CD4-positive, alpha-beta memory T cell (primary cell): ENCODE results near the gene SLC7A6. TPM values are rescaled to one million over a fixed set of nuclear protein-coding genes. Genes with fewer than 3 reads are reported as not detected.
A peak's percentile ranks its signal among the peaks of the same experiment; 100 is the strongest.

Source experiments
- CTCF ChIA-PET: fragments of 350-600 bp; sonication (Branson Sonifier 250); formaldehyde crosslinking; loops from one replicate; lab custom pipeline; 2021; ENCODE audit warnings: inconsistent platforms; ENCODE audit not compliant: partially characterized antibody; lab: Charles Lee
- POLR2A ChIA-PET: fragments of 350-600 bp; sonication (Branson Sonifier 250); formaldehyde crosslinking; loops from one replicate; lab custom pipeline; 2021; ENCODE audit not compliant: partially characterized antibody; lab: Charles Lee
- DNase-seq, 5 donors: peaks; one replicate each; pipeline versions ENCODE4 v3.0.0 to v3.0.0-alpha.2; 2020 to 2022; ENCODE audit warnings: mixed read lengths in 1 of 5
- H3K27ac ChIP-seq: one replicate; pipeline ENCODE4 v1.7.0; 2013; ENCODE audit warnings: low read depth, low read length
- H3K27me3 ChIP-seq: 2 replicates; pipeline ENCODE4 v1.7.0; 2013; ENCODE audit warnings: mild to moderate bottlenecking, low read length, moderate library complexity; ENCODE audit not compliant: insufficient read depth
- H3K36me3 ChIP-seq: 2 replicates; pipeline ENCODE4 v1.7.0; 2013; ENCODE audit warnings: mild to moderate bottlenecking, low read length, moderate library complexity; ENCODE audit not compliant: insufficient read depth
- H3K4me1 ChIP-seq: 2 replicates; pipeline ENCODE4 v1.7.0; 2013; ENCODE audit warnings: mild to moderate bottlenecking, low read length, moderate library complexity; ENCODE audit not compliant: insufficient read depth
- H3K4me3 ChIP-seq, 2 donors: one replicate each; pipeline ENCODE4 v1.7.0; 2013; ENCODE audit warnings: low read length in 2 of 2, mild to moderate bottlenecking in 1 of 2
- H3K9me3 ChIP-seq, 2 donors: one replicate each; pipeline ENCODE4 v1.7.0; 2013; ENCODE audit warnings: low read length in 2 of 2, control low read depth in 1 of 2; ENCODE audit not compliant: control insufficient read depth in 1 of 2
- H3K27ac Mint-ChIP-seq, 7 donors: one replicate each; pipeline ENCODE4 v1.8.0; 2020 to 2021; ENCODE audit warnings: mixed read lengths in 7 of 7, mild to moderate bottlenecking in 6 of 7, inconsistent platforms in 3 of 7, moderate library complexity in 3 of 7
- H3K27me3 Mint-ChIP-seq, 2 donors: one replicate each; pipeline ENCODE4 v1.8.0; 2020 to 2021; ENCODE audit warnings: mixed read lengths in 2 of 2
- H3K36me3 Mint-ChIP-seq, 2 donors: one replicate each; pipeline ENCODE4 v1.8.0; 2020 to 2021; ENCODE audit warnings: mixed read lengths in 2 of 2, inconsistent platforms in 1 of 2, mild to moderate bottlenecking in 1 of 2
- H3K4me1 Mint-ChIP-seq, 4 donors: one replicate each; pipeline ENCODE4 v1.8.0; 2020 to 2021; ENCODE audit warnings: mixed read lengths in 4 of 4, mild to moderate bottlenecking in 1 of 4
- H3K4me3 Mint-ChIP-seq, 8 donors: one replicate each; pipeline ENCODE4 v1.8.0; 2020 to 2021; ENCODE audit warnings: mixed read lengths in 8 of 8, mild to moderate bottlenecking in 7 of 8, moderate library complexity in 6 of 8, inconsistent platforms in 3 of 8
- H3K9me3 Mint-ChIP-seq, 8 donors: one replicate each; pipeline ENCODE4 v1.8.0; 2020 to 2021; ENCODE audit warnings: mixed read lengths in 8 of 8, mild to moderate bottlenecking in 5 of 8, inconsistent platforms in 3 of 8, moderate library complexity in 1 of 8
- intact Hi-C: fragments of 100-400 bp; cut with micrococcal nuclease; formaldehyde crosslinking; loops from one replicate; pipeline ENCODE4 v1.15.1; 2023
- polyA plus RNA-seq, 2 donors: library from polyadenylated mRNA; unstranded; fragments of 300-500 nt; fragmentation: Illumina TruSeq; gene quantifications; one replicate each; pipeline ENCODE4 v1.2.3, GENCODE V29; 2021
- total RNA-seq, 2 experiments: library from RNA; stranded (reverse); gene quantifications; one replicate each; pipeline ENCODE4 v1.2.3, GENCODE V29; 2021

Gene SLC7A6
- total and polyA plus RNA-seq, 4 experiments from 2014 or later, result 14.4 to 194 (median 105) TPM

- peaks cover 0 to 2% of the 10 kb centered on the region in 2 donors for H3K36me3 Mint-ChIP-seq
- ChIA-PET CTCF (interaction anchor here (1.3 to 3.8 kb wide), 8 partner anchors 9 to 274 kb away, joined by 3 to 17 read pairs (median 4); partner anchors contain the start of gene SLC7A6), POLR2A (interaction anchor here (1.1 to 4.3 kb wide), 15 partner anchors 8 to 303 kb away, joined by 3 to 23 read pairs (median 5); partner anchors contain the start of genes NFATC3, PLA2G15, PRMT7 and SLC7A6)
- H3K27me3 Mint-ChIP-seq, result no peaks in the 10 kb centered on the region
- peak overlapping the region; percentile 90 to 97 (median 94) for H3K27ac Mint-ChIP-seq
- Histone ChIP-seq H3K27ac (peak overlapping the region; percentile 44), H3K36me3 (no peaks in the 10 kb centered on the region), H3K9me3 (no peaks in the 10 kb centered on the region), H3K27me3 (no peaks in the 10 kb centered on the region), H3K4me1 (peaks cover 30% of the 10 kb centered on the region), H3K4me3 (peak overlapping the region; percentile 42 to 70)
- peak overlapping the region; percentile 88 to 98 (median 95) for H3K4me3 Mint-ChIP-seq
- H3K4me1 Mint-ChIP-seq, result peaks cover 16 to 52% (median 34%) of the 10 kb centered on the region in 4 donors
- intact Hi-C loops, result loop anchor here (1.0 kb wide), 1 partner anchor 8 kb away; the partner anchor contains the start of gene PLA2G15
- H3K9me3 Mint-ChIP-seq, result peaks cover 0 to 9% (median 0%) of the 10 kb centered on the region in 8 donors
- DNase-seq, result peak; percentile 83 to 90 (median 84)
Observed at GRCh38 chr16:68237243-68238028, 26.9 kb upstream of the SLC7A6 start.

DNA sequence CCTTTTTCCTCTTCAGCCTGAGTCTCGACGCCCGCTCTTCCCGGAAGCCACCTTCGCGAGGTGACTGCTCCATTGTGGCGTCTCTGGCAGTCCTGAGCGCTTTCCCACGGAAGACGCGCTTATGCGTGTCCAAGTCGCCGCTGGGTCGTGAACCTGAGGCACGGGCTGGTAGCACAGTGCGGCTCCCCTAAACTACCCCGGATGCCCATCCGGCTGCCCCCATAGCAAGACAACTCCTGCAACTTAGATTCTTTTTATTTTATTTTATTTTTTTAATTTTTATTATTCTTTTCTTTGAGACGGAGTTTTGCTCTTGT lies 26.3 kb upstream of the SLC7A6 start:
- no peaks in the 10 kb centered on the region for H3K36me3 Mint-ChIP-seq
- Histone ChIP-seq H3K9me3 (no peaks in the 10 kb centered on the region), H3K4me1 (peaks cover 30% of the 10 kb centered on the region), H3K36me3 (no peaks in the 10 kb centered on the region), H3K27ac (peak overlapping the region; percentile 44), H3K4me3 (peak overlapping the region; percentile 42 to 70), H3K27me3 (no peaks in the 10 kb centered on the region)
- no peak for DNase-seq
- intact Hi-C loops, result no loop called here
- H3K27me3 Mint-ChIP-seq, result no peaks in the 10 kb centered on the region
- ChIA-PET CTCF (interaction anchor here (1.0 to 3.8 kb wide), 7 partner anchors 8 to 274 kb away, joined by 3 to 17 read pairs (median 5); no protein-coding TSS in a partner anchor), POLR2A (interaction anchor here (1.0 to 4.3 kb wide), 7 partner anchors 7 to 179 kb away, joined by 3 to 23 read pairs (median 14); partner anchors contain the start of genes NFATC3, PLA2G15, PRMT7 and SLC7A6)
- H3K4me1 Mint-ChIP-seq, result peaks cover 16 to 52% (median 34%) of the 10 kb centered on the region in 4 donors
- H3K27ac Mint-ChIP-seq, result peak overlapping the region; percentile 85 to 97 (median 94)
- peaks cover 0 to 9% (median 0%) of the 10 kb centered on the region in 8 donors for H3K9me3 Mint-ChIP-seq
- H3K4me3 Mint-ChIP-seq, result peak overlapping the region; percentile 88 to 98 (median 95)

GRCh38 chr16:68242085-68242484 lies 22.2 kb upstream of the SLC7A6 start:
- H3K4me1 ChIP-seq, result peaks cover 44% of the 10 kb centered on the region
- POLR2A ChIA-PET, result interaction anchor here (0.6 to 1.0 kb wide), 2 partner anchors 22 to 623 kb away, joined by 3 read pairs; partner anchors contain the start of gene SLC7A6
- peak overlapping the region in 1 of 8 donors; percentile 39 for H3K4me3 Mint-ChIP-seq

GRCh38 chr16:68242926-68243858 lies 21.1 kb upstream of the SLC7A6 start:
- CTCF ChIA-PET, result interaction anchor here (0.7 to 4.1 kb wide), 6 partner anchors 19 to 85 kb away, joined by 3 to 34 read pairs (median 12); partner anchors contain the start of gene SLC7A6
- Histone ChIP-seq H3K4me1 (peaks cover 42% of the 10 kb centered on the region), H3K9me3 (no peaks in the 10 kb centered on the region), H3K27ac (no peak overlapping the region), H3K4me3 (no peak overlapping the region), H3K36me3 (no peaks in the 10 kb centered on the region), H3K27me3 (no peaks in the 10 kb centered on the region)
- Mint-ChIP-seq H3K27ac (peak overlapping the region in 2 of 7 donors; percentile 50 to 68), H3K4me1 (peaks cover 20 to 47% (median 31%) of the 10 kb centered on the region in 4 donors), H3K4me3 (peak overlapping the region in 7 of 8 donors; percentile 15 to 79 (median 54)), H3K9me3 (peaks cover 0 to 5% (median 0%) of the 10 kb centered on the region in 8 donors), H3K36me3 (peaks cover 0 to 4% of the 10 kb centered on the region in 2 donors), H3K27me3 (no peaks in the 10 kb centered on the region)
- no peak for DNase-seq
- POLR2A ChIA-PET, result interaction anchor here (1.5 to 3.5 kb wide), 2 partner anchors 20 to 45 kb away, joined by 3 to 30 read pairs; partner anchors contain the start of gene SLC7A6
- intact Hi-C loops, result no loop called here

More at GRCh38 chr16:68242085-68242484, 22.2 kb upstream of the SLC7A6 start:
- no peak overlapping the region for H3K27ac ChIP-seq
- Mint-ChIP-seq H3K27ac (no peak overlapping the region), H3K36me3 (peaks cover 0 to 4% of the 10 kb centered on the region in 2 donors), H3K4me1 (peaks cover 20 to 50% (median 38%) of the 10 kb centered on the region in 4 donors), H3K9me3 (peaks cover 0 to 7% (median 0%) of the 10 kb centered on the region in 8 donors), H3K27me3 (no peaks in the 10 kb centered on the region)
- CTCF ChIA-PET, result interaction anchor here (0.9 to 3.3 kb wide), 3 partner anchors 20 to 86 kb away, joined by 3 to 31 read pairs (median 20); partner anchors contain the start of gene SLC7A6
- no peak overlapping the region for H3K4me3 ChIP-seq
- no peaks in the 10 kb centered on the region for H3K9me3 ChIP-seq
- H3K36me3 ChIP-seq, result no peaks in the 10 kb centered on the region
- no peak for DNase-seq
- intact Hi-C loops, result no loop called here
- no peaks in the 10 kb centered on the region for H3K27me3 ChIP-seq

- Histone ChIP-seq H3K27me3 (no peaks in the 10 kb centered on the region), H3K4me1 (peaks cover 33% of the 10 kb centered on the region), H3K9me3 (no peaks in the 10 kb centered on the region), H3K36me3 (no peaks in the 10 kb centered on the region), H3K4me3 (peak overlapping the region; percentile 91 to 98), H3K27ac (peak overlapping the region; percentile 47)
- intact Hi-C loops, result no loop called here
- Mint-ChIP-seq H3K4me1 (peaks cover 16 to 36% (median 24%) of the 10 kb centered on the region in 4 donors), H3K27ac (peak overlapping the region in 5 of 7 donors; percentile 87 to 95 (median 94)), H3K27me3 (no peaks in the 10 kb centered on the region), H3K36me3 (peaks cover 4 to 8% of the 10 kb centered on the region in 2 donors), H3K4me3 (peak overlapping the region; percentile 93 to 99 (median 98)), H3K9me3 (peaks cover 0 to 5% (median 0%) of the 10 kb centered on the region in 8 donors)
- no peak for DNase-seq
- ChIA-PET CTCF (interaction anchor here (0.8 to 4.1 kb wide), 5 partner anchors 18 to 85 kb away, joined by 3 to 34 read pairs (median 5); partner anchors contain the start of gene SLC7A6), POLR2A (interaction anchor here (0.6 to 3.5 kb wide), 18 partner anchors 8 to 236 kb away, joined by 3 to 30 read pairs (median 5); partner anchors contain the start of genes ESRP2, NFATC3, PRMT7 and SLC7A6)
Observed at GRCh38 chr16:68244481-68244902, 19.8 kb upstream of the SLC7A6 start.
